Measurements from ENCODE around the gene PRLH. TPM values are rescaled to one million over a fixed set of nuclear protein-coding genes. Genes with fewer than 3 reads are reported as not detected.
A peak's percentile ranks its signal among the peaks of the same experiment; 100 is the strongest.

The PRLH gene
- total and polyA plus RNA-seq, 2 of the 13 experiments (the other 11 are each of a cell fraction or from before 2014, with no cell fraction given) = not detected

- TF ChIP-seq ZBTB38 (CRISPR knock-in tag; IDR thresholded peaks at IDR 0.05) (peak; percentile 72; the same call in 1 of the 2 replicates), ZNF816 (CRISPR knock-in tag; IDR thresholded peaks at IDR 0.05; ENCODE audit: borderline replicate concordance) (no peak), RCOR2 (CRISPR knock-in tag; IDR thresholded peaks at IDR 0.05) (no peak), ZSCAN21 (CRISPR knock-in tag; IDR thresholded peaks at IDR 0.05; ENCODE audit: borderline replicate concordance) (0 out of 2 replicates have a peak, but pooled peaks have one; percentile 27), ZNF672 (CRISPR knock-in tag; IDR thresholded peaks at IDR 0.05) (no peak)
- TF ChIP-seq, protein P1, sequence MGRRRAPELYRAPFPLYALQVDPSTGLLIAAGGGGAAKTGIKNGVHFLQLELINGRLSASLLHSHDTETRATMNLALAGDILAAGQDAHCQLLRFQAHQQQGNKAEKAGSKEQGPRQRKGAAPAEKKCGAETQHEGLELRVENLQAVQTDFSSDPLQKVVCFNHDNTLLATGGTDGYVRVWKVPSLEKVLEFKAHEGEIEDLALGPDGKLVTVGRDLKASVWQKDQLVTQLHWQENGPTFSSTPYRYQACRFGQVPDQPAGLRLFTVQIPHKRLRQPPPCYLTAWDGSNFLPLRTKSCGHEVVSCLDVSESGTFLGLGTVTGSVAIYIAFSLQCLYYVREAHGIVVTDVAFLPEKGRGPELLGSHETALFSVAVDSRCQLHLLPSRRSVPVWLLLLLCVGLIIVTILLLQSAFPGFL (CRISPR knock-in tag; IDR thresholded peaks at IDR 0.05) = no peak
Observed at GRCh38 chr2:237597196-237598145, 31.1 kb downstream of the PRLH start (continued).

- FAIRE-seq (no peak), DNase-seq (ENCODE audit: low spot score) (no peak), ATAC-seq (no peak)
- H3K4me1 ChIP-seq (ENCODE audit: insufficient read depth, low read length) = peaks cover 99% of the 10 kb centered on the region
- H3K36me3 ChIP-seq (replicated peaks in 1 of 2; ENCODE audit: control insufficient read depth in 1 of 2, insufficient read depth in 2 of 2, low read length in 2 of 2) = no peaks in the 10 kb centered on the region
- H4K20me1 ChIP-seq (ENCODE audit: insufficient read depth, low read length) = no peaks in the 10 kb centered on the region
- POLR2A ChIA-PET = no interaction called here
- no TSS peak for BruUV-seq (replicated peaks)
- H3K27ac ChIP-seq (ENCODE audit: extremely low read length, insufficient read depth, low read length) = no peak overlapping the region
- H3K9me3 ChIP-seq (ENCODE audit: low read length) = no peaks in the 10 kb centered on the region
- intact Hi-C loops (cut with micrococcal nuclease; ENCODE audit: unreplicated experiment) (no loop called here), in situ Hi-C loops (cut with HindIII; ENCODE audit: extremely low pct_ligation_motif_present, low pct_unique_long_range_greater_than_20kb) (no loop called here)
- no peaks in the 10 kb centered on the region for H3K27me3 ChIP-seq (ENCODE audit: control insufficient read depth in 1 of 2, insufficient read depth in 2 of 2, low read length in 2 of 2)
- H3K4me2 ChIP-seq (ENCODE audit: low read depth, low read length) = peak overlapping the region; percentile 93
- H2AFZ ChIP-seq (ENCODE audit: low read length) = no peak overlapping the region
- CTCF ChIA-PET (ENCODE audit: low intra/inter-chr PET ratio, low total read pairs) = no interaction called here
- peak overlapping the region in 2 of 3 experiments; percentile 23 to 46; a peak in 3 of 6 replicates for H3K4me3 ChIP-seq (replicated peaks in 1 of 3; ENCODE audit: insufficient read depth in 1 of 3, low read depth in 2 of 3, low read length in 3 of 3)
- H3K9ac ChIP-seq (ENCODE audit: insufficient read depth, low read depth, low read length) = peak overlapping the region; percentile 9; the same call in 1 of the 2 replicates
- H3K79me2 ChIP-seq (ENCODE audit: insufficient read depth, low read length) = peaks cover 7% of the 10 kb centered on the region
- WGBS (ENCODE audit: low lambda C conversion rate) = 52% methylated on average over 14 of the region's 14 CpGs
- TF ChIP-seq ZBTB38 (CRISPR knock-in tag; IDR thresholded peaks at IDR 0.05) (peak; percentile 75), ZNF891 (CRISPR knock-in tag; IDR thresholded peaks at IDR 0.05) (peak; percentile 39; the same call in 1 of the 2 replicates), PHF5A (CRISPR knock-in tag; IDR thresholded peaks at IDR 0.05; ENCODE audit: low read depth, unreplicated experiment) (no peak), PAF1 (CRISPR knock-in tag; IDR thresholded peaks at IDR 0.05) (no peak), HCFC1 (IDR thresholded peaks at IDR 0.05; ENCODE audit: low read depth, low read length) (no peak), ZBTB7A (CRISPR knock-in tag; IDR thresholded peaks at IDR 0.05) (no peak), ZNF747 (CRISPR knock-in tag; IDR thresholded peaks at IDR 0.05; ENCODE audit: borderline replicate concordance) (no peak), ZNF75D (CRISPR knock-in tag; IDR thresholded peaks at IDR 0.05; ENCODE audit: borderline replicate concordance) (no peak), ZNF563 (CRISPR knock-in tag; IDR thresholded peaks at IDR 0.05) (no peak), ISL2 (CRISPR knock-in tag; IDR thresholded peaks at IDR 0.05) (no peak), MED8 (CRISPR knock-in tag; IDR thresholded peaks at IDR 0.05; ENCODE audit: insufficient replicate concordance) (no peak)
- TF ChIP-seq, protein P2, sequence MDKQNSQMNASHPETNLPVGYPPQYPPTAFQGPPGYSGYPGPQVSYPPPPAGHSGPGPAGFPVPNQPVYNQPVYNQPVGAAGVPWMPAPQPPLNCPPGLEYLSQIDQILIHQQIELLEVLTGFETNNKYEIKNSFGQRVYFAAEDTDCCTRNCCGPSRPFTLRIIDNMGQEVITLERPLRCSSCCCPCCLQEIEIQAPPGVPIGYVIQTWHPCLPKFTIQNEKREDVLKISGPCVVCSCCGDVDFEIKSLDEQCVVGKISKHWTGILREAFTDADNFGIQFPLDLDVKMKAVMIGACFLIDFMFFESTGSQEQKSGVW (CRISPR knock-in tag; IDR thresholded peaks at IDR 0.05; ENCODE audit: borderline replicate concordance) = no peak
- TF ChIP-seq, protein P3, sequence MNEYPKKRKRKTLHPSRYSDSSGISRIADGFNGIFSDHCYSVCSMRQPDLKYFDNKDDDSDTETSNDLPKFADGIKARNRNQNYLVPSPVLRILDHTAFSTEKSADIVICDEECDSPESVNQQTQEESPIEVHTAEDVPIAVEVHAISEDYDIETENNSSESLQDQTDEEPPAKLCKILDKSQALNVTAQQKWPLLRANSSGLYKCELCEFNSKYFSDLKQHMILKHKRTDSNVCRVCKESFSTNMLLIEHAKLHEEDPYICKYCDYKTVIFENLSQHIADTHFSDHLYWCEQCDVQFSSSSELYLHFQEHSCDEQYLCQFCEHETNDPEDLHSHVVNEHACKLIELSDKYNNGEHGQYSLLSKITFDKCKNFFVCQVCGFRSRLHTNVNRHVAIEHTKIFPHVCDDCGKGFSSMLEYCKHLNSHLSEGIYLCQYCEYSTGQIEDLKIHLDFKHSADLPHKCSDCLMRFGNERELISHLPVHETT (CRISPR knock-in tag; conservative IDR thresholded peaks at IDR 0.05) = no peak
Observed at GRCh38 chr2:237598468-237599208, 32.3 kb downstream of the PRLH start.
